GM19035 (cell line): Measurements from ENCODE around the gene BHLHE40.
A peak's percentile ranks its signal among the peaks of the same experiment; 100 is the strongest.

Source experiments
- ATAC-seq: cut with Tn5 transposase; IDR thresholded peaks from one replicate; pipeline ENCODE4 v1.9.1; 2021; ENCODE audit not compliant: unreplicated experiment

The BHLHE40 gene

GRCh38 chr3:4982773-4983738 lies 3.8 kb downstream of the BHLHE40 start:
- ATAC-seq, result no peak

- peak; percentile 44 for ATAC-seq
These were observed 4.7 kb downstream of the BHLHE40 start for GRCh38 chr3:4983739-4984510.

GRCh38 chr3:4984511-4984864 lies 5.3 kb downstream of the BHLHE40 start:
- ATAC-seq, result no peak

GRCh38 chr3:4985330-4986174 lies 6.3 kb downstream of the BHLHE40 start:
- ATAC-seq, result no peak

- ATAC-seq, result peak; percentile 28
These were observed 7.0 kb downstream of the BHLHE40 start for GRCh38 chr3:4986175-4986781.

- ATAC-seq, result peak; percentile 61
These were observed 7.7 kb downstream of the BHLHE40 start for GRCh38 chr3:4986782-4987537.

GRCh38 chr3:4987538-4988296 lies 8.5 kb downstream of the BHLHE40 start:
- no peak for ATAC-seq

- ATAC-seq, result no peak
These were observed 10.0 kb downstream of the BHLHE40 start for GRCh38 chr3:4988983-4989834.

- ATAC-seq, result no peak
These were observed 10.8 kb downstream of the BHLHE40 start for GRCh38 chr3:4990069-4990468.

- no peak for ATAC-seq
These were observed 12.9 kb downstream of the BHLHE40 start for GRCh38 chr3:4992118-4992517.

GRCh38 chr3:4993276-4994143 lies 14.3 kb downstream of the BHLHE40 start:
- no peak for ATAC-seq

- ATAC-seq, result no peak
These were observed 15.0 kb downstream of the BHLHE40 start for GRCh38 chr3:4994144-4994730.

GRCh38 chr3:4994823-4995499 lies 15.7 kb downstream of the BHLHE40 start:
- no peak for ATAC-seq

GRCh38 chr3:4995500-4996053 lies 16.3 kb downstream of the BHLHE40 start:
- no peak for ATAC-seq

GRCh38 chr3:4996223-4996765 lies 17.1 kb downstream of the BHLHE40 start:
- ATAC-seq, result no peak

GRCh38 chr3:4996771-4997291 lies 17.6 kb downstream of the BHLHE40 start:
- no peak for ATAC-seq
